IPS DF 4.7 (cell line): ENCODE data around the gene CAMKMT.

Experiments used
- DNase-seq: peaks from one replicate; pipeline ENCODE4 v3.0.0-alpha.2; 2013; ENCODE audit warnings: low spot score; ENCODE audit errors: extremely low read depth

The CAMKMT gene

DNA sequence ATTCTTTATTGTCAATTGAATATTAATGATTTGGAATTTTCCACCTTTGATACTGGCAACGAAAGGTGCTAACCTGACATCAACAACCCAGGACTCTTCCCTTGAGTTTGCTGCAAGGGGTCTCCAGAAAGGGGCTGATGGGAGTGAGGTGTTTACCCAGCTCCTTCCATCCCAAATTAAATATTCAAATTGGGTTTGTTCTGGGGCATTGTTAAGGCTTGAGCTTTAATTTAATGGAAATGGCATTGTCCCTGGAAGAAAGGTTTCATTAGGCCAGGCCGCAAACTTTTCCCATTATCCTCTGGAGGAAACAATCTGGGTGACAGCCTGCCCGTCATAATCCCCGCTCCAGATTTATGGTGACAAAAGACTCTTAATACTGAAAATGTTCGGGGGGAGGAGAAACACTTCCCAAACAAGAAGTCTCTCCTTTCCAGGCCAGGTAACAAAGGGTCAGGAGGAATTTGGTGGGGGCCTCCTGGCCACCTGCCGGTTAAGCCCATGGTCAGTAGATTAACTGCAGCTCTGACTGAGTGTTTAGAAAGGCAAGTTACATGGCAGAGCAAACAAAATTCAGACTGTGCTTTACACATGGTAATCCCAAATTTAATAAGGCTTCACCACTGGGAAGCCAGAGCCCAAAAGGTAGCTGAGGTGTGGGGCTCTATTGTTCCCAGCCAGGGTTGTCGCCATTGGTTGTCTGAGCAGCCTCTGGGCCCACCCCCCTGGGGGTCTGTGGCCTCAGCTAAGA, 428.4 kb downstream of the CAMKMT start:
- no peak for DNase-seq

DNA sequence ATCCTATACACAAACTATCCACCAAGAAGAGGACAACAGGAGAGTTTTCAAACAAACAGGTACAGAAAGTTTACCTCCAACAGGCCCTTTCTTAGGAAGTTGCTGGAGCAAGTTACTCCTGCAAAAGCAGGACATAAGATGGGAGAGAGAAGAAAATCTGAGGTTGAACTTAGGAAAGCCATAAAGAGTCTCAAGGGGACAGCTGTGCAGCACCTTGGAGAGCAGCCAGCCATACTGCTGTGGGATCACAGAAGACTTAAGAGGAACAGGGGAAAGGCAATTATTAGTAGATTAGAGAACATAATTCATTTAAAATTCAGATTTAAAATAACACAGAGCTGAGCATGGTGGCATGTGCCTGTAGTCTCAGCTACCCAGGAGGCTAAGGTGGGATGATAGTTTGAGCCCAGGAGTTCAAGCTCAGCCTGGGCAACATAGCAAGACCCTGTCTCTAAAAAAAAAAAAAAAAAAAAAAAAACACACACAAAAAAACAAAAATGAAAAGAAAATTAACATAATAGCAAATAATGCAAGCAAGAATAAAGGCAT, 431.6 kb downstream of the CAMKMT start:
- DNase-seq, result no peak

DNA sequence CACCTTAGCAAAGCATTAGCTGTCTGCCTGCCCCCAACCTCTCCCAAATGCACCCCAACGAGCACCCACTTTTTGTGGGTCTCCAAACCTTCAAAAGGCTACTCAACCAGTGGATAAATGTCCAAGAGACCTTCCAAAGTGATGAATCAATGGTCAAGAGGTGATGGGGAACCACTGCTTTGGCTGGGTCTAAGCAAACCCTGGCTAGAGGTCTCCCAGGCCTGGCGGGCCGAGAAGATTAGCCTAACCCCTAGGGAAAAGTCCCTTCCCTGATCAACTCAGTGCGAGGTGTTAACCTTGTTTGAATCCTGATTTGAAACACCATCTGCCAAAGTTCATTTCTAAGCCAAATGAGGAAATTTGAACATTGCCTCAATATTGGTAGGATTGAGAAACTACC, 435.0 kb downstream of the CAMKMT start:
- DNase-seq, result no peak

DNA sequence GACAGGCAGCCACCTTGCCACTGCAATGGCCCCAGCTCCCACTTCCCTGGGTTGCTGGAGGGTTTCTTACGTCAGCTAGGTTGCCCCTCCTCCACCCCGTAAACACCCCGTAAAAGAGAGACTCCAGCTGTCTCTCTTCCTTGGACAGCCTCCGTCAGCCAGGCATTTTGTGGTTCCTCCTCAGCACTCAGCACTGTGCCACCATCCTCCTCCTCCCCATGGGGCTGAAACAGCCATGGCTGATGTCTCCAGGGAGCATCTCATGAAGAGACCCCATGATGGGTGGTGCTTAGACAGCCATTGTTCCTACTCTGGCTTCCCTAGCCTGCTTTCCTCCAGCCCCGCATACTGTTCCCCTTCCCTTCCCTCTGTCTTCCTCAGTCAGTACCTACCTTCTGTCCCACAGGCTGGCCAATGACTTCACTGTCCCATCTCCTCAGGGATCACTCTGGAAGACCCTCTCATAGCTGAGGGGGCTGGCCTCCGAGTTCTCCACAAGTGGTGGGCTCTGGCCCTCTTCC, 436.5 kb downstream of the CAMKMT start:
- no peak for DNase-seq

DNA sequence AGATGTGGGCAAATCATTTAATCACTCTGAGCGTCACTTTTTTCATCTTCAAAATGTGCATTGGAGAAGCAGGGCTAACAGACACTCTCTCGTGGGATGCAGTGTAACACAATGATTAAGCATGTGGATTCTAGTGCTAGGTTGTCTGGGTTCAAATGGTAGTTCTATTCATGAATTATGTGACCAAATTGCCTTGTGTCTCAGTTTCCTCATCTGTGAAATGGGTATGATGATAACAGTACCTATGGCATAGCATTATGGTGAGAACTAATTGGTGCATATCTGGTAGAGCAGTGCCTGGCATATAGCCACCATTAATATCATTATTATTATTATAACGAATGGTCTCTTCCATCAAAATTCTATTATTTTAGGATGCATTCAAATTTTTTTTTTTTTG, 437.4 kb downstream of the CAMKMT start:
- no peak for DNase-seq

DNA sequence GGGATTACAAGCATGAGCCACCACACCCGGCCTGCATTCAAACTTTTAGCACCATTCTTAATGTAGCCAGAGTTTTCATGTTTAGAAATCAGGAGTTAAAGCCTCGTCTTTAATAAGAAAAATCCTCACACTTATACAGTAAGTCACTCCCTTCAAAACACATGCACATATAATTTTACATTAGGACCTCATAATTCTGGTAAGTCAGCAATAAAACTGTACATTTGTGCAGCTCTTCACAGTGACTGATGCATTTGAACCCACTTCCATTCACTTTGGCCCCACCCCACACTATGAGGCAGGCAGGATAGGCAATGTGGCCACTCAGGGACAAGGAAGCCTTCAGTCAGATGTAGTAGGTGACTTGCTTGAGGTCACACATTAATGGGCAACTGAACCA, 438.0 kb downstream of the CAMKMT start:
- no peak for DNase-seq

DNA sequence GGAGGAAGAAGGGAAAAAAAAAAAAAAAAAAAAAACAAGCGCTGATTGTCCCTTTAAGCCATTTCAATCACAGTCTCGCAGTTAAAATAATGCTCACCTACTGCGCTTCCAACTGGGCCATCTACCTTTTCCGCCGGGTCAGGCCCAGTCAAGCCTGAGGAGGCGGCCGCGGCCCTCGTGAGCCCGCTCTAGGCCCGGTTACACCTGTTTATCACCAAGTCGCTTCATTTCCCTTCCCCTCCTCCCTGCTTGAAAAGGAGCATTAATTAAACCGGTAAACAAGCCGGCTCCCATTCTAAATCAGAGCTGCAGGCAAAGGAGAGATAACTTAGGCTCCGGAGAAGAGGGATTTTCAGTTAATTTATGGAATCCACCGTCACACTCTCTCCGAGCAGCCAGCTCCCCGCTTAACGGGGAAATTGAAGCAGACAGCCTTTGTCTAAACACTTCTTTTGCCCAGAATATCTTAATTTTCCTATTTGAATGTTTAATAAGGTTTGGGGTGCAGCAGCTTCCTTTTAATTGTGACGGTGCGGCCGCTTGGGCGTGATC, 439.6 kb downstream of the CAMKMT start:
- no peak for DNase-seq

DNA sequence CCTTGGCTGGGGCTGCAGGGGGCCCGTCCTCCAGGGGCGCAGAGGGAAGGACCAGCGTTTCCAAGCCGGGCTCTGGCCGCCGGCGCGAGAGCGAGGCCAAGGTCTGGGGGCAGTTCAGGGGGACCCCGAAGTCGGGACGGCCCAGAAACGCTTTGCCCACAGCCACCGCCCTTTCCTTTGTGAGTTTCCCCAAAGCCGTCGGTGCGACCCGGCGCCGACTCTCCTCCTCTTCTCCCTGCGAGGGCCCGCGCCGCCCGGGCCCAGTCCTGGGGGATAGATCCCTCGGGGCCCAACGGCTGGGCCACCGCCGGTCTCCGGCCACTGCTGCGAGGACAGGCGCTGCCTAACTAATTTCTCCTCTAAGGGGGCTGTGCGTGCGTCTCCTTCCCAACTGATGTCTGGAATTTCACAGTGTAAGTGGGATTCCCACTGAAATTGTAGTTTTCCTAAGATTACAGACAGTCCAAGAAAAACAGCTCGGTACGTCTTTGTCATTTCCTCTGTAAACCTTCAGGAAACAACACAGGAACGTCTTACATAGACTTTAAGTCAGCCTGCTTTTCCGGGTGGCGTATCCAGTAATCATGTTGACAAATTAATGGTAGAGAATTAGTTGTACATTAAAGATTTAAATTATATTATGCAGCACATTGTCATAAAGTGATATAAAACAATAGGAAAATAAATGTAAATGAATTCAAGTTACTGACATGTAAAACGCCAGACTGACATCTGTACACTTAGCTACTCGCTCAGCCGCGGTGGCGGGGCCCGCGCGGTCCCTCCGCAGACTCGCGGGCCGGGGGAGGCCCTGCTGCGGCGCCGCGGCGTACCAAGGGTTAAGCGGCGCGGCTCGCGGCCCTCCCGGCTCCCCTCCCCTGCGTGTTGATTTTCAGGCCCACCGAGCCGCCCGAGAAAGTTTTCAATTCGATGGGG, 440.4 kb downstream of the CAMKMT start:
- no peak for DNase-seq

DNA sequence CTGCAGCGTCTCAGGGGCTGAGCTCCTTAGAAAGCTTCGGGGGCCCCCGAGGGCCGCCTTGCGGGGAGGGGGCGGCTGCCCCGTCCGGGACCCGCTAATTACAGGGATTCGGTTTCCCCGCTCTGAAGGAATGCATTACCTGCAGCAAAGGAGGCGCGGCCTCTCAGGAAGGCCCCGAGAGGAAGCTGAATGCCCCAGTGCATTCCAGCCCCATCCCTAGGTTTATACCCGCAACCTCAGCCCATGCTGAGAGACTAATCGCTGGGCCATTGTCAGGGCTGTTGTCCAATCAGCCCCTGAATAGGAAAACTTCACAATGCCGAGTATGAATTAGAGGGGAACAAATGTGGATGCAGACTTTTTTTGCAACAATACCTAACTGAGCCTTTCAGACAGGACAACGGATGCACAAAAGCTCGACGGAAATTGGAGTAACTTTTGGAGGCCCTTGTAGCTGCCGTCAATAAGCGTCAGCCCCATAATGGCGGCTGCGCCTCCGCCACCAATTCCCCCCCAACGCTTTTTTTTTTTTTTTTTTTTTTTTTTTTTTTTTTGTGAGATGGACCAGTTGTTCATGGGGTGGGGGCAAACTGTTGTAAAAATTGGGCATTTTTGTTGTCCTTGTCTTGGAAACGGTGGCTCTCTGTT, 441.2 kb downstream of the CAMKMT start:
- no peak for DNase-seq

DNA sequence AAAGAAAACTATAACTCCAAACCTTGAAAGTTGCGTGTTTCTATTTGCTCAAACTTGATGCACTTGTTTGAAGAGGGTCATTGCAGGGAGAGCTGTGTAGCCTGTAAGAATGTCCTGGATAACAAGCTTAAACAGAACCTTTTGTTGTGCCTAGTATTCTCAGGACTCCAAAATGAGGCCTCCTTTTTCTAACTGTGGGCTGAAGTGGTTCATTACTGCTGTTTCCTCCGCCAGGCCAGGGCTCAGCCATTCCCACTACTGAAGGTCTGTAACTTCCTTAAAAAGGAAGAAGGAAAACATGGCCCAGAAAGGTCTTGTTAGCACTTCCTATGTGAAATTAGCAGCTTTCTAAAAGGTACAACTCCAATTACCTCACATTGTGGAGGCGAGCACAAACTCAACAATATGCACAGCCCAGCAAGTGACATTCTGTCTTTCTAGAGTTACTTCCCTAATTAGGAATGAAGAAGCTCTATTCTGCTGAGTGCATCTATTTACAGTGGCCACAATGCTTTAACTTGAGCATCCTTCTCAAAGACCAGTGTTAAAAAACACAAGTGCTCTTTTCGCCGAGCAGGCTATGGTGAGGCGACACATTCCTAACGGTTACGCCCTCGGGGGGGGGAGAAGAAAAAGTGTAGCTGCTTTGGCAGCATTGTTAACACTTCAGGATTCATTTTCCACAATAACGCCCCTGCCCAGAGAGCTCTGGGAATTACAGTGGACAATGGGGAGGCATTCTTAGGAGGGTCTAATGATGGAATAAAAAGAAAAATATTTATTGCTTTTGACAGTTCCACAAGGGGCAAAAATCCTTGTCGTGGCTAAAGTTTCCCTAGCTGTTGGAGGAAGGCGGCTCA, 442.9 kb downstream of the CAMKMT start:
- no peak for DNase-seq

DNA sequence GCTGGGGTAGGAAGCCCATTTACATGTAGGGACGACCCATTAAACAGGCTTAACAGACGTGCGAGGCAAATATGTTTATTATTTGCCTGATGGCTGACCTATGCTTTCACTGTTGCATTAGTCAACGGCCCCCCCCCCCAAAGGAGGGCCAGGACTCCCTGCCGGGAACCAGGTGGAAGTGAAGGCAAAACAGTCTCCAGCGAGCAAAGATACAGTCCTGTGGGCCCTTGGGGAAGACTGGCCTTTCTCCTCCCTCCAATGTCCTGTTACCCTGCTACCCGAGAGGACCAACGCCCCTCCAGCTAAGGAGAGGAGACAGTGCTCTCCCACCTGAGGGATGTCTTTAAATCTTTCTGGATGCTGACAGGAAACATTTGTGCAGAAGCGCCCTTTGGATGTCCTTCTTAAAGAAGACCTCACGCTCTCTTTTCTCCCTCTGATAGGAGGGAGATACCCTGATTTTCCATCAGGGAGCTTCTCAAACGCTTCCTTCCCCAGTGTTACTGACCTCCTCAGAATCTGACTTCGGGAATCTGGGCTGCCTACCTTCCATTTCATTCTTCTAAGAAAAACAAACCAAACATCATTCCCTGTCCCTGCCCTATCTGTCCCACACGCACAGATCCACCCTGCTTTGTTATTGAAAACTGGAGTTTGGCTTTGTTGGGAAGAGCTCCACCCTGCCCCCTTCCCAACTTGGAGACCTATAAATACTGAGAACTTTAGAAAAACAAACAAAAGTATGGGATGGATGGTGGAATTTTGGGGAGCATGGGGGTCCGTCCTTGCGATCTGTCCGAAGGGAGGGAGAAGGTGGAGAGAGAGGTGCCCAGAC, 443.9 kb downstream of the CAMKMT start:
- DNase-seq, result no peak

DNA sequence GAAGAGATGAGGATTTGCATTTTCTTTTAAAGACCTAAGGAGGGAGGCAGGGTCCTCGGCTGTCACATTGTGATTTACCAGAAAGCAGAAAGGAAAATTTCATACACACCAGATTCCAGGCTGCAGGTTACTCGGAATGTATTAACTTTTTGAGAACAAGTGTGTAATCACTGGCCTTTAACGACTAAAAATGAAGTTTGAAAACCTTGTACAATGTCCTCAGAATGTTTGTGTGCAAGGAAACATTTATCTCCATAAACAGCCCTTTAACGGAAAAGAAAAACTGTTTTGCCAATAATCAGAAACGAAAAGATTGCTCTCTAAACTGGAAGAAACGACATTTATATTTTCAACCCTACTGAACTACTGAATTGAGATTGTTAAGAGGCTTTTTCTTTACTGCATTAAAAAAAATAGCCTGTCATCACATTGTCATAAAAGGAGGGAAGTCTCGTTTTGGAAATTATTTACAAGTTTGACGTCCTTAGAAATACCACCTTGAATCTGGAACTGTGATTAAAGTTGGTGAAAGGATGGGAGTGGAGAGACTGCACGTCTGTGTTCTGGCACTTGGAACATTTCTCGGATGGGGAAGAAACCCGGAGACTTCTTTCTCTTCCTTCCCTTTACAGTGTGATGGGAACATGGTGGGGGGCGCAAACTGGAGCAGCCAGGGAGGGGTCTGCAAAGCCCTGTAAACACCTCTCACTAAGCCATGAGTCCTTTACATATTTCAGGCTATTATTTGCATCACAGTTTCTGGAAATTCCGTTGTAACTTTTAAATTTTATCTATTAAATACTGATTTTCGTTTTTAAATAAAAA, 445.7 kb downstream of the CAMKMT start:
- DNase-seq, result no peak

DNA sequence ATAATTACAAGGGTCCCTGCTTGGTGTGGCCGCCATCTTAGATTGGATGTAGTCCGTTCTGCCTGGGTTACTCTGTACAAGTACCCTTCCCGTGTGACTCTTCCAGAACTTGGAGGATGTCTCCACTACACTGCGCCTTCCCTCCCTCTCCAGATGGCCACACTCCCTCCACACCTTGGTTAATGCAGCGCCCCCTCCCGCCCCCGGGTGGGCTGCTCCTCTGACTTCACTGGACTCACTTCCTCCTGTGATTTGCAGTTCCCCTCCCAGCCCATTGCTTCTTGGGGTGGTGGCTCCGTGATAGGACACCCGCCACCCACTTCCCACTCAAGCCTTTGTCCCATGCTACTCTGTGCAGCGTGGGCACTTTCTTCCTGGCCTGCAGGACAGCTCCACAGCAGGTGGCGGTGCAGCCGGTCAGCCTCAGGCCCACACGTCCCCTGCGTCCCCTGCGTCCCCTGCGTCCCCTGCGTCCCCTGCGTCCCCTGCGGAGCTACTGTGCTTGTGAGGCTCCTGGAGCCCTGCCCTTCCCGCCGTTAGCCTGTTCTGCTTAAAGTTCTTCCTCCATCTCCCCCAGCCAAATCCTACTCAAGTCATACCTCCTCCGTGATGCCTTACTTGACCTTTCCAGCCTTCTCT, 449.3 kb downstream of the CAMKMT start:
- no peak for DNase-seq

DNA sequence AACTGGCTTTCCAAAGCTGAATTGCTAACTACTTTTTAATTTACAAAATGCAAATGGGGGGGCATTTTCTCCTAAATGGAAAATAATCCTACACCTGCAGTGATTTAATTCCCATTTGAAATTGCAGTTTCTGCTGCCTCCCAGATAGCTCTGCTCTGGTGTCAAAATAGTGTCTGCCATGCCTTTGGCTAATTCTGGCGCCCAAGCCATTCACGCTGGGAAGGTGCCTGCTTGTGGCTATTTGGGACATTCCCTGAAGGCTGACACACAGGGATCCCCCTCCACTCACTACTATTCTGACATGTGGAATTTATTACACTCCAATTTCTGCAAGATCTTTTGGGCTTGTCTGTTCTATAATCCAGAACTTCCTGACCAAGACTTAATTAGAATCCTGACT, 451.4 kb downstream of the CAMKMT start:
- DNase-seq, result no peak

DNA sequence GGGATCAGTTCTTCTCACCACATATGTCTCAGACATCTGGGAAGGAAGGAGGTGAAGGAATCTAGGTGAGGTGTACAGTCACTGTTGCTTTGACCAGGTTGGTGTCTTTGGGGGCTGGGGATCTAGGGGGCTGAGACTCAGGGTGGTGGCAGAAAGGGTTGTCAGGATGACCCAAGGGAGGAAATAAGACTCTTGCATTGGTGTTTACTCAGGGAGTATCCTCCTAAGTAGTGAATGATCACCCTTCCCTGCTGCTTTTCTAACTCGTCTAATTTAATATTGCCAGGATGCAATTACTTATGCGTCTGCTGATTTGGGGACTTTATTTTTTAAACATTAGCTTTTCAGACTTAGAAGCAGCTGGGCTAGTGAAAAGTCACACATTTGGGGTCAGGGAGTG, 451.9 kb downstream of the CAMKMT start:
- DNase-seq, result no peak

DNA sequence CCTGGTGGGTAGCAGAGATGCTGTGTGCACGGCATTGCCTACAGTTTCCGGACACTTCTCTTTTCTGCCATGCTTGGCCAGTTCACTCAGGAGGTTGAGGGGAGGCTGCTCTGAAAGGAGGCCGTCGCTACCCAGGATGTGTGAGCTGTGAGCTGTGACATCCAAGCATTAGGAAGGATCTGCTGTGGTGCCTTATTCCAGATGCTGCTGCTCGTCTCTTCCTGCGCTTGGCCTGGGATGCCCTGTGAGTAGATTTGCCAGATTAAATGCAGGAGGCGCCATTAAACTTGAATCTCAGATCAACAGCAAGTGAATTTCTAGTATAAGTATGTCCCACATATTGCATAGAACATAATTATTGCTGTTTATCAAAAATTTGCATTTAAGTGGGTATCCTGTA, 455.5 kb downstream of the CAMKMT start:
- no peak for DNase-seq

DNA sequence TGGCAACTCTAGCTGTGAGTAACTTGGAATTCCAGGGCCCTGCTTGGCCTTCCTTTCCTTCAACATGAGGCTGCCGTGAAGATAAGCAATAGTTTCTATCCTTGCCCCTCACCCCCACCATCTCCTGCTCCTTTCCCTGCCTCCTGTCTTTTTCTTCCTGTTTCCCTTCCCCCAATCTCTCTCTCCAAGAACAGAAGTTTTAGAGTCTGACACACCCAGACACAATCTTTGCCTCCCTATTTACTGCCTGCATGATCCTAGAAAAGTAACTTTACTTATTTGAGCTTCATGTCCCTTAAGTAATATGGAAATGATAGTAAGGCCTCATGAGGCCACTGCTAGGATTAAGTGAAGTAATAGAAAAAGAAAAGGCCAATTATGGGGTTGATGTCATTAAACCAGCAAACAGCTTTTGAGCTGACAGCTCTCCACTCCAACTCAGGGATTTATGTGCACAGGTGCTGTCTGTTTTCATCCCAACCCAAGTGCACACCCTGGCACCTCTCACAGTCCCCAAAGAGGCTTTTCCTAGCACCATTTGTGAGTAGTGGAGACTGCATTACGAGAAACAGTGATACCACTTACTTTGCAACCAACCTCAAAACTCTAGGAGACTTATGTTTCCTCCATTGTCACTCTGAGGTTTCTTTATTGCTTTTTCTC, 456.1 kb downstream of the CAMKMT start:
- DNase-seq, result no peak

DNA sequence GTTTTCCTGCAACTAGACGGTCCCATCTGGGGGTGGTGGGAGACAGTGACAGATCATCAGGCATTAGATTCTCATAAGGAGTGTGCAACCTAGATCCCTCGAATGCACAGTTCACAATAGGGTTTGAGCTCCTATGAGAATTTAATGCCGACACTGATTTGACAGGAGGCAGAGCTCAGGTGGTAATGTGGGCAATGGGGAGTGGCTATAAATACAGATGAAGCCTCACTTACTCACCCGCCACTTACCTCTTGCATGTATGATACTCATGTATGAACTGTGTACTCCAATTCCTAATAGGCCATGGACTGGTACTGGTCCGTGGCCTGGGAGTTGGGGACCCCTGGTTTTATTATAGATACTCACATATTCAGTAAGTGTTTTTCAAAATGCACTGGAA, 457.3 kb downstream of the CAMKMT start:
- DNase-seq, result no peak
